NCI-H774 (cell line): Measurements from ENCODE around the gene SASH1.
"Not testable (repeated sequence)": the region's sequence is repeated elsewhere in the genome, so short reads cannot be mapped to it uniquely, and the experiment has no call there.

Source experiments
- DNase-seq: peaks from one replicate; lab custom pipeline; 2025; lab: John Stamatoyannopoulos, UW

Gene SASH1

DNA sequence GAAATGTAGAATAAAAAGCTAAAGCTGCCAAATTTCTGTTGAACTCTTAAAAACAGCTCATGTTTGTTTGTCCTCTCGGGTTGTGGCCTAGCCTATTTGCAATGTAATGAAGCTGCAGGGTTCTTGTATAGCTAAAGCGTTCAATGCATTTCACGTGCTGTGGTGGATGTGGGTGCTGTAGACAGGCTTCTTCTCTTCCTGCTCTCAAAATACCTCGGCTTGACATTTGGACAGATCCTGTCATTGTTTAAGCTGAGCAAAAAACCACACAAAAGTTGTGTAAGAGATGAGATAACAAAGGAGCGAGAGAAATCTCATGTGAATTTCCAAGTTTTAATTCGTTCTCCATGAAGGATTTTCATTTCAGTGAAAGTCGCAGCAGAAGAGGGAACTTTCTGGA, 207.9 kb downstream of the SASH1 start:
- DNase-seq: no peak

DNA sequence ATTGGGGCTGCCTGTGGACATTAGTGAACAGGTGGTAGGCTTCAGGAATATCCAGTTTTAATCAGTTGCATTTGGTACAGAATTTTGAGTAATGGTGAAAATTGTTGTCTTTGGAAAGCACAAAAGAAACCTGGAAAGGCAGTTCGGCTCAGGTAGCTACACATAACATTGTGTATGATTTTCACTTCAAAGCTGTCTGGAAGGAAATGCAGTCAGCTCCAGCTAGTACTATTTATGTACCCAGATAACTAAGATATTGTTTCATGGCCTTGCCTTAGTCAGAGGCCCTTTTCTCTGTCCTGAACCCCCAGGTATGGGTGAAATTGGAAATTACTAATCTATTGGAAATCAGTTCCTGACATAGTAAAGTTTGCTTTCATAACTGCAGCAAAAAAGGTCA, 208.6 kb downstream of the SASH1 start:
- DNase-seq: no peak

DNA sequence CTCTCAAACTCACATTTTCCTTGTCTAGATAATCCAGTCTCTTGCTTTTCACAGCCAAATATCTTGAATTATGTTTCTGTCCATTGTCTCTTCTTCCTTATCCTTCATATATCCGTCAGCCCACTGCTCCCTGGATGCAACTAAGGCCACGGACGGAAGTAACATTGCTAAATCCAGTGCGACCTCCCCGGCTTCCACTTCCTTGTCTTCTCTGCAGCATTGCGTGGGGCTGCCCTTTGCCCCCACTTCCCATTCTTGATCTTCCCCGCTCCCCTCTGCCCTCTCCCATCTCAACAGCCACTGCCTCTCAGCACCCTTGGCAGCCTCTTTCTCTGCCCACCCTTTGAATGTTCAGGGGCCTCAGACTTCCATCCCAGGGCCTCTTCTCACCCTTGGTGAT, 213.8 kb downstream of the SASH1 start:
- no peak for DNase-seq

DNA sequence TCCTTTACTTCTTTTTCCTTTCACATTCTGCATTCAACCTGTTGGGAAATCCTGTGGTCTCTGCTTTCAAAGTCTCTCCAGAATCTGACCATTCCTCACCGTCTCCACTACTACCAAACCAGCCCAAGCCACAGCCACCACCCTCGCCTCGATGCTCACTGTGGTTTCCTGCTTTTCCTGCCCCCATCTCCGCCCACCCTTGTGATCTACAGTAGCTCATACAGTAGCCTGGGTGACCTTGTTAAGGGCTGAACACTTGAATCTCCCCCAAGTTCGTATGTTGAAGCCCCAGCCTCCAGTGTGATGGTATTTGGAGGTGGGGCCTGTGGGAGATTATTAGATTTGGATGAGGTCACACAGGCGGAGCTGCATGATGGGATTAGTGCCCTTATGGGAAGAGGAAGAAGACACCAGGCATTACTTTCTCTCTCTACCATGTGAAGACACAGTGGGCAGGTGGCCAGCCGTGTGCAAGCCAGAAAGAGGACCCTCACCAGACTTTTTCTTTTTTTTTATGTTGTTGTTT, 215.2 kb downstream of the SASH1 start:
- DNase-seq: no peak

DNA sequence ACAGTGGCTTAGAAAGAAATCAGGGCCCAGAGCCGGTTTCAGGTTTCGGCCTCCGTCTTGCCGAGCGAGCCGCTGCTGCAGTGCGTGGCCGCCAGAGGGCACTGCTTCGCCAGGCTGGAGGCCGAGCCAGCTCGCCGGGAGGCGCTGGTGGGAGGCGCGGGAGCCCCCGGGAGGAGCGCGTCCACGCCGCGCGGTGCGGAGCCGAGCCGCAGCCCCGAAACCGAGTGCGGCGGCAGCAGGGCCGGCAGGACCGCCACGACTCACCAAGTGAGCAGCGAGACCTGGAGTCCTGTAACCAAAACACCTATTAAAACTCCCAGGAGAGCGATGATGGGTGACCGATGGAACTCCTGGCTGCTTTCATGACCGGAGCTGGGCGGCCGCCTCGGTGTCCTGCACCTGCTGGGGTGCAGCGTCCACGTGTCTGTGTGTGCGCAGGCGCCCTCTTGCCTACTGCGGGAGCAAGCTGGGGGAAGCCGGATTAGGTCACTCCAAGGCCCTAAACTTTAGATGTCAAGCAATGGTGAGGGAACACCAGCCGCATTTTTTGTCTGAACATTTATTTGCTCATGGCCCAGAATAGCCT, 217.3 kb downstream of the SASH1 start:
- DNase-seq: peak; percentile 82

DNA sequence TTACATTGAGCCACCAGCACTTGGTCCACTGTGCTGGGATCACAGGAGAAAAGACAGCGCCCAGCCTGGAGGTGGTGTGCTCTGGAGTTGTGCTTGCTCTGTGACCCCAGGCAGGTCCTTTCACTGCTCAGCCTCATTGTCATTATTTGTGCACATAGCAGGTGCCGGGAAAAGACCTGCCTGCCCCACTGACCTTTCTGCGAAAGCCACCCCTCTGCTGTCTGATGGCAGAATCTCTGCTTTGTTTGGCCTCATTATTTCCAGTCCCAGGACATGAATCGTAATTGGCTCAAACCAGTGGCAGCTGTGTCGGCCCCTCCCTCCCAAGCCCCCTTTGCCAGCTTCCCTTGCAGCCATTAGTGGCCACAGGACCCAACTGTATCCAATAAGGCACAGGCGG, 219.0 kb downstream of the SASH1 start:
- no peak for DNase-seq

DNA sequence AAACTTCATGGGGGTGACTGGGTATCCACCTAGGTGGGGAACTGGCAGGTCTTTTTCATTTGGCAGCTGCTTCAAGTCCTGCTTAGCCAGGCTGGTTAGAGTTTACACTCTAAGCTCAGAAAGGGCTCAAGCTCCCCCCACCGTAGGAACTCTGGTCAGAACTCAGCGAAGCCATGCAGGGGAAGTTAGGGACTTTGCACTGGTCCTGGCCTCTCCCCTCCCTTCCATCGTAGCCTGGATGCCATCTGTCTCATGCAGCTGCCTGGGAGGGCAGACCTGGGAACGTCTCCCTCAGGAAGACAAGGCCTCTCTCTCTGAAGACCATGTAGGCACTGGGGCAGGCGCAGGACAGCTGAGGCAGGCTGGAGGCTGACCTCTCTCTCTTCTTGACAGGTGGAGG, 220.4 kb downstream of the SASH1 start:
- DNase-seq: no peak

DNA sequence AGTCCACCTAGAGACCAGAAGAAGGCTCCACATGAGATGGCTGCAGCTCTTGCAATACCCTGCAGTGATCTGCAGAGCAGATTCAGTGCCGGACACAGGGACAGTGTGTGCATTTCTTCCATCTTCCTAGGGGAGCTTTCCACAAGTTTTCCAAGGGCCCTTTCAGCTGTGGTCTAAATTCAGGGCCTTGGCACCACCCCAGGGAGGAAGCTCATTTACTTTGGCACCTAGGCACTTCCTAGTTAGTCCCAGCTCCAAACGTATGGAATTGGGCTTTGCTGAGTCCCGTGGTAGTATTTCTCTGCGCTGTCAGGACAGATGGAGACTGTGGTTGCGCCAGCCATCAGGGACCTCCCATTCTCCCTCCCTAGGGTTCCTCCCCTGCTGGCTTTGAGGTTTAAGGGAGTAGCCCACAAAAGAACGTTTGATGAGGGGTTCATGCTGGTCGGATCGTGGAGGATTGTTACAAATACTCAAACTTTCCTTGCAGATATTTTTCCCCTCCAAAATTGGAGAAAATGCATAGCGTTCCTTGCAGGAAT, 221.9 kb downstream of the SASH1 start:
- no peak for DNase-seq

DNA sequence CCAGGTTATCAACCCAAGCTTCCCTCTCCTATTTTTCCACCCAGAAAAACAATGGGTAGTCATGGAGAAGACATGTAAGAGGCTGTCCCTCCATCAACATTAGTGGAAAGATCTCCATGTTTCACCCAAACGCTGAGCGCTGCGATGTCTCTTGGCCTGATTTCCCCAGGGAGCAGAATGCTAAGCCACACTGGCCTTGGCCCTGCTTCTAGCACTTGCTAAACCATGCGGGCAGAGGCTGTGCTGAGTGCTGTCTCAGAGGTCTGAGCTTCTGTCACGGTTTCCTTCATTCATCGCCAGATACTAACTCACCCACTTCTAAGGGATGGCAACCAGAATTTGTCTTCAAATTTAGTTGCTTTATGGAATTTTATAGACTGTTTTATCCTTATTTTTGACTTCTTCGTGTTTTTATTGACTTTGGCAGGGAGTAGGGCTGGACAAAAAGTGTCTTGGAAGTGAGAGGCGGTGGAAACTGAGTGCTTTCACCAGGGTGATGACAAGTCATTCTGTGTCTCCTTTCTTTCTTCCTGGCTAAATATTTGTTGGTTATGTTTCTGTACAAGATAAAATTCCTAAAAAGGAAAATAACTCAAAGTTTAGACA, 222.8 kb downstream of the SASH1 start:
- DNase-seq: no peak

DNA sequence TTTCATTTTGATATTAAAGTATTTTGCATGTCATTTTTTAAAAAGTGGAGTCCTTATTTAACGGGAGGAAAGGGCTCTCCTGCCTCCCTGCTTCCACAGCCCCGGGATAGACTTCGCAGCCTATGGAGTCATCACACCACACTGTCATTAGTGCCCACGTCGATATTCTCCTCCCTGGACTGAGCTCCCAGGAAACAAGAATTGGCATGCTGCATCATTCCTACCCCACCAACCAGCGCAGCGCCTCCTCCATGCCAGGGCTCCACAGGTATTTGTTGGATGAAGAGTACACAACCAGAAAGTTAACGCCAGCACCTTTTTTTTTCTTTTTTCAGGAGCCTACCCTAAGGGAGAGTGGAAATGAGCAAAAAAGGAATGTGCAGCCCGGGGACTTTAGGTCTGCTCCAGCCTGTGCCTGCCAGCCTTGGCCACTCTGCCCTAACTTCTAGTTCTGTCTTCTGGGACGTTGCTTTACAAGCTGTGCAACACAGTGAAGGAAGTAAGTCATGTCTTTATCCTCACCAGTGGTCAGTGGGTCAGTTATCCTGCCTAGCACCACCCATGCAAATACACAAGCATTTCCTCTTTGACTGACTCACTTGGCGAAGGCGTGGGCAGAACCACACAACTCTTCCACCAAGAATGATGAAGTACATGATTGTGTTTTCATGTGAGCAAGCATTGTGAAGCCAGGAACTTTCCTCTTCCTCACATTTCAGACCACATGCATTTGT, 223.5 kb downstream of the SASH1 start:
- DNase-seq: no peak

DNA sequence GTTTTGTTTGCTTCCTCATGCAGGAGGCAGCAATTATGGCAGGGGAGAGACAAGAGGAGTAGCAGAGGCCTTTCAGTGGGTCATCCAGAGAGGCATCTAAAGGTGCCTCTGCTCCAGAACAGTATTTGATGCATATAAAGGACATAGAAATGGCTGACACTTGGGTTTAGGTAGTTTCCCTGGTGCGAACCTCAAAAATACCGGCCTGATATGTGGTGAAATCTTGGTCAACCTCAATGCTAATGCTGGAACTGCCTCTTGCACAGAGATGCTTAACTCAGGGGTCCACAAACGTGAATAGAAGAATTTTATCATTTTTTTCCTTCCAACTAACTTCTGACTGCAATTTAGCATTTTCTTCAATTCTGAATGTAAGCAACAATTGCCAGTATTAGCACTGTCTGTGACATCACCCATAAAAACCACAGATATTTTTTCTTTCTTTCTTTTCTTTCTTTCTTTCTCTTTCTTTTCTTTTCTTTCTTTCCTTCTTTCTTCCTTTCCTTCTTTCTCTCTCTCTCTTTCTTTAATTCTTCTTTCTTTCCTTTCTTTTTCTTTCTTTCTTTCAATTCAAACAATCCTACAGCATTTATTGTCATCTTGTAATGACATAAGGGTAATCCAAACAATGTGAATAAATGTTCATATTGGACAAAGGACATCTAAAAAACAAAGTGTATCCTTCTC, 224.2 kb downstream of the SASH1 start:
- no peak for DNase-seq

DNA sequence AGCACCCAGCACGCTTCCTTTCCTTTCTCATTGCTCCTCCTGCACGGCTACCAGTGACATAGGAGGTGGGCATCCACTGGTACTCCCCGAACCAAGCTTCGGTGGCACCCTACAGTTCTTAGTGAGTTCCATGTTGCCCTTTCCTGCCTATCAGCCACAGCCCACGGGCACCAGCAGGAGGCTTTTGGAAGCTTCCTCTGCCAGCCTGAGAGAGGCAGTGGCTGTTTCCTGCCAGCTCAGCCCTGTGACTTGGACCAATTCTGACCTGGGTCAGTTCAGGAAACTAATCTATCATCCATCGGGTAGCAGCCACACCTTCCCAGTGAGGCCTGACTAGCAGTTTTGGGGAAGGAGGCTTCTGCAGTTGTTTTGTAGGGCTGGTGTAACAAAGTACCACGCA, 227.8 kb downstream of the SASH1 start:
- no peak for DNase-seq

DNA sequence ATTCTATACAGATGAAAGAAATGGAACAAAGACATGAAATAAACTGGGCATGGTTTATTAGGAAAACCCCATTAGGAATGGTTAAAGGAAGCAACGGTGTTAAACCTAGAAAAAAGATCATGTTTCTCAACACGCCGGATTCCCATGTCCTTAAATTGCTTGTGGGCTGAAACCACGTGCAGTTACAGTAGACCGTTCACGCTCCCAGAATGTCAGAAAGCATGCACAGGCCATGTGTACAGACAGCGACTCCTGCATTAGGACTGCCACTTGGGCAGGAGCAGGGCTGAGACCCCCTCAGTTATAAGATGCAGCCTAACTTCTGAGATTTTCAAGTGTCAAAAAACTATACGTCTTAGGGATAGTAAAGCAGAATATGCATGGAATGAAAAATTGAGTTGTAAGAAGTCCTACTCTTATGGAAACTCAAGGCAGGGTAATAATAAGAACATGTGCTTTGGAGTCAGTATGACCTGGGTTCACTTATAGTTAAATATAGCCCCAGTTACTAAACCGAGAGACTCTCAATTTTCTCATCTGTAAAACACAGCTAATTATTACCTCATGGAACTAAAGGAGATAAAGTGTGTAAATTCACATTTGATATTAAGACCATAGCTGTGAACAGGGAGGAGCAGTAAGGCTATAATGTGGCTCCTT, 230.2 kb downstream of the SASH1 start:
- no peak for DNase-seq

DNA sequence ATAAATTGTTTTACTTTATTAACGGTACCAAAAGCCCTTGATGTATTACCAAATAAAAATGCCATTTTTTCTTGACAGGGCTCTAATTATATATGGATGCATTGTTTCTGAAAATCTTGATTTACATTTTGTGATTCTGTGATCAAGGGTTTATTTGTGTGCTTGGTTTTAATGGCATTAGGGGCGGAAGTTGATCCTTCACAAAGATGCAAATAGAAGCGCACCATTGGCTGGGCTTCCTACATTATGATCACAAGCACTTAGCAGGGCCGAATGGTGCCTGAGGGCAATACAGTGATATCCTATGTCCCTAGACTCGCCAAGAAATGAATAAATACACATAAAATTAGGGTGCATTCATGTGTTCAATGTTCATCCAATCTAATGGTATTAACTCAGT, 231.3 kb downstream of the SASH1 start:
- DNase-seq: no peak

DNA sequence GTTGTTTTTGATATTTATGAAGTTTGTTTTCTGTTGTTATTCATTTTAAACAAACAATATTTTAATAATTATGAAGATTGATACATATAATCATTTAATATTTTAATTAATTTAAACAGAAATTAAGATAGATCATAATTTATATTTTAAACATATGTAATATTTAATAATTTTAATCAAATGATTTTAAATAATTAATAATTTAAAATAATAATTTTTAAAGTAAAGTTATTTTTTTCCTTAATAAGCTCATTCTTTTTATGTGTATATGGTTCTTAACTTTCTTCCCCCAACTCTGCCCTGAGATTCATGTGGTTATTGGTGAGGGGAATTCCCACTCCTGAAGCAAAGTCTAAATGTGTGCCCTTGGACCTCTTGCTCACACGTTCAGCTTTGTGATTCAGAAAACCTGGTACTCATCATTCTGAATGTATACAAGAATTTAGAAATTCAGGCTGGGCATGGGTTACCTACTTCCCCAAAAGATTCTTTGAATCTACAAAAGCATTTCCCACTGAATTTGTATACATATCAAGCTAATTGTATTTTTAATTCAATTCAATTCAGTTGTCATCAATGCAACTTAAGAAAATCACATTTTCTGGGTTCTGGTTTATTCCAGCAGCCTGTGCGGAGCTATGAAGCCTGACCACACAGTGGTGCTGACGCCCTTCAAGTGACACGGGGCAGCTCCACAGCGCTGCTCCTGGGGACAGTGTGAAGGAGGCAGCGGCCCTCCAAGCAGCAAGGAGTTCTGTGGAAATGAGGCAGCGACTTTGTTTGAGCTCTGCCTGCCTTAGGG, 235.2 kb downstream of the SASH1 start:
- DNase-seq: peak; percentile 69

DNA sequence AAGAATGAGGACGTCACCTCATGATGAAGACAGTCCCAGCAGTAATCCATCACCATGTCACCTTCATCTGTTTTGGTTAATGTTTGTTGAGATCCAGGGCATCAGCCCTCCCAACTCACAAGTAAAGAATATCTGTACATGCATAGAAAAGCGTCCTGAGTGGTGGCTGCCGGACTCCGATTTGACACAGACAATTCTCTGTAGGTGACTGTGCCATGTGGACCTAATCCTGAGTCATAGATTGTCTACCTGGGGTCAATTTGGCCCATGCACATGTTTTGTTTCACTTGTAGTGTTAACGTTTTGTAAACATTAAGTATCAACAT, 235.8 kb downstream of the SASH1 start:
- DNase-seq: no peak

DNA sequence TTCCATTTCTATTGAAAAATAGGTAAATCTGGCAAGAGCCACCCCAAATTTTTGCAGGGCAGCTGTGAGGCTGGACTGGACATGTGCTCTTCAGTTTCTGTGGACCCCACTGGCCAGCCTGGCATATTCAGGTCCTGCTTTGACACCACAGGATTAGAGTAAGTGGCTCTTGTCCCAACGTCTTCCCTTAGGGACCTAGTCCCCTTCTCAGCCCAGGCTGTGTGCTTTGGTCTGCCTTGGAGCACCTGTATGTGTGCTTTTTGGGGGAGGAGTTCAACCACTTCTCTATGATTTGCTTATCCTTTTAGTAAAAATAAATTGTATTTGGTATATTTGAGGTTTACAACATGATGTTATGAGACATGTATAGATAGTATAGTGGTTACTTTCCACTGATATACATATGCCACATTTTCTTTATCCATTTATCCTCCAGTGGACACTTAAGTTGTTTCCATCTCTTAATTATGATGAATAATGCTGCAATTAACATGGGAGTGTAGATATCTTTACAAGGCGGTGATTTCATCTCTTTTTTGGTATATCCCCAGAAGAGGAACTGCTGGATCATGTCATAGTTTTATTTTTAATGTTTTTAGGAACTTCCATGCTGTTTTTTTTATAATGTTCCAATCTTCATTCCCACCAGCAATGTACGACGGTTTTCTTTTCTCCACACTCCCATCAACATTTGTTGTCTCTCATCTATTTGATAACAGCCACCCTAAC, 236.4 kb downstream of the SASH1 start:
- no peak for DNase-seq

DNA sequence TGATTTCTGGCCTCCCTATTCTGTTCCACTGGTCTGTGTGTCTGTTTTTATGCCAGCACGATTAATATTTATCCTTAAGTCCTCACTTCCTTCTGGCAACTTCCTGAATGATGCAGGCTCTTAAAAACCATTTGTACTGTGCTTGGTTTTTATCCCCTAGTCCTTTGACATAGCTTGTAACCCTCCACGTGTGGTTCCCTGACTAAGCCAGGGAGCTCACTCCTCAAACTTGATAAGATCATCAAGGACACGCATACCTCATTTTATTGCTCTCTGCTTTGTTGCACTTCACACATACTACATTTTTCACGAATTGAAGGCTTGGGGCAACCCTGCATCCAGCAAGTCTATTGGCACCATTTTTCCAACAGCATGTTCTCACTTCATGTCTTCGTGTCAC, 237.8 kb downstream of the SASH1 start:
- no peak for DNase-seq

DNA sequence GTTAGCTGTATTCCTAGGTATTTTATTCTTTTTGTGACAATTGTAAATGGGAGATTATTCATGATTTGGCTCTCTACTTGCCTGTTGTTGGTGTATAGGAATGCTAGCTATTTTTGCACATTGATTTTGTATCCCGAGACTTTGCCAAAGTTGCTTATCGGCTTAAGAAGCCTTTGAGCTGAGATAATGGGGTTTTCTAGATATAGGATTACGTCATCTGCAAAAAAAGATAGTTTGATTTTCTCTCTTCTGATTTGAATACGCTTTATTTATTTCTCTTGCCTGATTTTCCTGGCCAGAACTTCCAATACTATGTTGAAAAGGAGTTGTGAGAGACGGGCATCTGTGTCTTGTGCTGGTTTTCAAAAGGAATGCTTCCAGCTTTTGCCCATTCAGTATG, 241.0 kb downstream of the SASH1 start:
- DNase-seq: no peak

DNA sequence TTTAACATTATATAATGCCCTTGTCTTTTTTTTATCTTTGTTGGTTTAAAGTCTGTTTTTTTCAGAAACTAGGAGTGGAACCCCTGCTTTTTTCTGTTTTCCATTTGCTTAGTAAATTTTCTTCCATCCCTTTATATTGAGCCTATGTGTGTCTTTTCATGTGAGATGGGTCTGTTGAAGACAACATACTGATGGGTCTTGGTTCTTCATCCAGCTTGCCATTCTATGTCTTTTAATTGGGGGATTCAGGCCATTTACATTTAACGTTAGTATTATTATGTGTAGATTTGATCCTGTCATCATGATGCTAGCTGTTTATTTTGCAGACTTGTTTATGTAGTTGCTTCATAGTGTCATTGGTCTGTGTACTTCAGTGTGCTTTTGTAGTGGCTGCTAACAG, 243.0 kb downstream of the SASH1 start:
- DNase-seq: not testable (repeated sequence)

DNA sequence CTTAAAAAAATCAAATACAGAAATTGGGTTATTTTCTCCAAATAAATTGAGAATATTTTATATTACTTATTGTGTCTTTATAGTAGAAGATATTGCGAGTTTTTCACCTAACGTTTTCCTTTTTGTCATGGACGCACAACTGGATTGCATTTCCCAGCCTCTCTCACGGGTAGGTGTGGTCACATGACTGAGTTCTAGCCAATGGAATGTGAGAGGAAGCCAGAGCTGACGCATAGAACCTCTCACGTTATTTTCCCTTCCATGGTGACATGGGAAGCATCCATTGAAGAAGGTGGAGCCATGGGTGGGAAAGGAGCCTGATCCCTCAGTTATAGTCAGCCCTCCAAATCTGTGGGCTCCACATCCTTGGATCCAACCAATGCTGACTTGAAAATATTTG, 248.2 kb downstream of the SASH1 start:
- DNase-seq: no peak
